Measurements from ENCODE around the gene FAM83C. TPM values are rescaled to one million over a fixed set of nuclear protein-coding genes. Genes with fewer than 3 reads are reported as not detected.
A peak's percentile ranks its signal among the peaks of the same experiment; 100 is the strongest.

The FAM83C gene
- total RNA-seq, 1 donor from 2014 or later = not detected

DNA sequence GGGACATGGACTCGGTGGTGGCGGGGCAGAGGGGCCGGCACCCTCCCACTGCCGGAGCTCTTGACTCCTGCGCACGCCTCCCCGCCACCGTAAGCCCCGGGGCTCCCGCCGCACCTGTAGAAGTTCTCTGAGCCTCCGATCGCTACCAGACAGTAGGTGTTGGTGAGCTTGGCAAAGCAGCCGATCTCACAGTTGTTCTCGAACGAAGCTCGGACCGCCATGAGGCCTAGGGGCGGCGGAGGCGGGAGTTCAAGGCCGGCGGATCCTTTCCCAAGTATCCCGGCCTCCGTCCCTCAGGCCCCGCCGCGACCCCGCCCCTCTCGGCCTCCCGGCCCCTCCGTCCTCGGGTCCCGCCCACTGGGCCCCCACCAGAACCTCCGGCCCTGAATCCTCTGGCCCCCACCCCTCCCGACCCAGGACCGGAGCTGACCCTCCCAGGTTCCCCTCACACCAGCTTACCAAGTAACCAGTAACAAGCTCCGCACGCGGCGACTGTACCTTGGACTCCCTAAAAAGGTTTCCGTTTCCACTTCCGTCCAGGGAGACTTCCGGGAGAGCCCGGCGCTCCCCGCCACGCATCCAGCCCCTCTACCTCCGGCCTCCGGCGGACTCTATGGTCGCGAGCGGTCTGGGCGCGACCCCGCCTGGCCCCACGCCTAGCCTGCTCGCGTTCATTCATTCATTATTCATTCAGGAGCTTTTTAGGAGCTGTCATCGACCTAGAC, 7.8 kb downstream of the FAM83C start, which contains the start of gene EIF6:
Gene EIF6, minus strand, starts transcription at position 506 of the 725 bp plus-strand sequence. Its CDS starts 285 bp downstream, at position 221.
- DNase-seq (ENCODE audit: low spot score) = peak; percentile 79

DNA sequence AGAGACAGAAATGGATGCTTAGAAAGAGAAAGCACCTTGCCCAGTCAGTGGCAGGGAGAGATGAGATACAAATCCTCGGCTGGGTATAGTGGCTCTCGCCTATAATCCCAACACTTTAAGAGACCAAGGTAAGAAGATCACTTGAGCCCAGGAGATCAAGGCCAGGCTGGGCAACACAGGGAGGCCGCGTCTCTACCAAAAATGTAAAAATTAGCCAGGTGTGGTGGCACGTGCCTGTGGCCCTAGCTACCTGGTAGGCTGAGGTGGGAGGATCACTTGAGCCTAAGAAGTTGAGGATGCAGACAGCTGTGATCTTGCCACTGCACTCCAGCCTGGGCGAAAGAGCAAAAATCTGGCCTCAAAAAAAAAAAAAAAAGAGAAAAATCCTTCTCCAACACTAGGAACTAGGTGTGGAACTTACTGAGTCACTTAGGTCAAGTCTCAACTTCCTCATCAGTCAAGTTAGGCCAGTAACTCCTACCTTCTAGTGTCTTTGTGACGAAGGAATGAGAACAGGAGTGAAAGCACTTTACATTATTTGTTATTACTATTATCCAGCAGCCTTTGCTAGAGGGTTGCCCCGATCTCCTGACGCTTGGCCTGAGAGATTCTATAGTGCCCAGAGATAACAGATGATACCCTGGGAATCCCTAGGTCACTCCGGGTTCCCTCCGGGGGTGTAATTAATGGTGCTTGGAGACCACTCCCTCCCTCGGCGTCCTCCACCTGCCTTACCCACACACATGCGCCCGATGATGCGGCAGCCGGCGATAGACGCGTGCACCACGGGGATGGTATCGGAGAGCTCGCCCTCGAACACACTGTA, 8.6 kb downstream of the FAM83C start:
- DNase-seq (ENCODE audit: low spot score) = no peak

DNA sequence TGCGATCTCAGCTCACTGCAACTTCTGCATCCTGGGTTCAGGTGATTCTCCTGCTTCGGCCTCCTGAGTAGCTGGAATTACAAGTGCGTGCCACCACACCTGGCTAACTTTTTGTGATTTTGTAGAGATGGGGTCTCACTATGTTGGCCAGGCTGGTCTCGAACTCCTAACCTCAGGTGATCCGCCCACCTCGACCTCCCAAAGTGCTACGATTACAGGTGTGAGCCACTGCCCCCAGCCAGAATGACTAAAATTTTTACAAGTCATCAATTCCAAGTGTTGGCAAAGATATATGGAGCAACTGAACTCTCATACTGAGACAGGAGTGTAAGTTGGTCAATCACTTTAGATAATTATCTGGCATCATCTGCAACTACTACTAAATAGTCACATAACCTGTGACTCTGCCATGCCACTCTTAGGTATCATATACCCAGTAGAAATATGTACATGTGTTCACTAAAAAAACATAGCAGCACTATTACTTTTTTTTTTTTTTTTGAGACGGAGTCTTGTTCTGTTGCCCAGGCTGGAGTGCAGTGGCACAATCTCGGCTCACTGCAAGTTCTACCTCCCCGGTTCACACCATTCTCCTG, 10.6 kb downstream of the FAM83C start:
- DNase-seq (ENCODE audit: low spot score) = no peak

DNA sequence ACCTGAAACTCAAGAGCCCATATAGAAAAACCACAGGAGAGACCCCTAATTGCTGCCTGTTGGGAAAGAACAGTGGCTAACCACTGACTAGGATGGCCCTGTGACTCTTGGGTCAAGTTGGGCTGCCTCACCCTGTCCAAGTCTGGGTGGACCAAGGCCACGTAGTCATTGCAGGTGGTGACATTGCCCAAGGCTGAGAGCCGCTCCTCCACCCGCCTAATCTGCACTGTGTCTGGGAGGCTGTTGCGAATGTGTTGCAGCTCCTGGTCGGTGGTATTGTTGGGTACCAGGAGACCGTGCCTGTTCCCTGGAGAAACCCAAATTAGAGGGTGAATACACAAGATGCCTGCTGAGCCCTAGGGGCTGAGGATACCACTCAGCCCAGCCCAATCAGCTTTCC, 11.7 kb downstream of the FAM83C start:
- DNase-seq (ENCODE audit: low spot score) = no peak

DNA sequence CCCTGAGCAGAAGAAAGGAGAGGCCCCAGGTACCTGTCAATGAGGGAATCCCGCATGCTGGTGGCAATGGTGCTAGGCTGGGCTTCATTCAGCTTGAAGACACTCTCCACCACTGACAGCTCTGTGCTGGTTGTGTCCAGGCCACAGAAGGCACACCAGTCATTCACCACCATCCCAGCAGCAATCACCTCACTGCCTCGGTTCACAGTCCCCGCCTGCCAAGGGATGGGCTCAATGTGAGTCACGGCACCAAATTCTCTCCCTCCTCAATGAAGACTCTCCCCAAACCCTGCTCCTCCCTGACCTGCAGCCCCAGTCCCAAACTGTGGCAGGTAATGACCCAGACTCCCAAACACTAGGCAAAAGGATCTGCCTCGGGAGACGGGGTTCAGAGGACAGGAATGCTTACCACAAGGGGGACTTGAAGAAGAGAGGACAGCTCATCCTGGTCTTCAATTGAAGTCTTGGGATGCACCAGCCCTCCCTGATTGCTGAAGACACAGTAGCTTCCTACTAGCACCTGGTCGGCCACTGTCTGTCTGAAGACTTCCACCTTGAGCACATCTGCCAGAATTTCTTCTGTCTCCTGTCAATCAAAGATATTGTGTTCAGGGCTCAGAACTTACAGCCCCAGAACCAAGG, 12.6 kb downstream of the FAM83C start:
- DNase-seq (ENCODE audit: low spot score) = no peak

DNA sequence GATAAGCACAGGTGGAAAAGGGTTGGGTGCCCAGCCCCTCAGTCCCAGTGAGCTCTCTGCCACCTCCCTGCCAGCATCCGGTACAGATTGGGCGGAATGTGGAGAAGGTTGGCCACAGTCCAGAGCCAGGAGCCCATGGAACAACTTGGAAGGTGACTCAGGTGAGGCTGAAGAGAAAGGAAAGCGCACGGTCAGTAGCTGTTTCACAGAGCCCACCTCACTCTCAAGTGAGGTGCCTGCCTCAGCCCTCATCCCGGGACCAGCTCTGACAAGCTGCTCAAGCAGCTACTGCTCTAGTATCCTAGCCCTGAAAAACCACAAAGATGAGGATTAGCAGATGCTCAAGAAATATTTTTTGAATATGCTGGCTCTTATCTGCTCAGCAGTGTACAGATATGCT, 13.2 kb downstream of the FAM83C start:
- DNase-seq (ENCODE audit: low spot score) = no peak

DNA sequence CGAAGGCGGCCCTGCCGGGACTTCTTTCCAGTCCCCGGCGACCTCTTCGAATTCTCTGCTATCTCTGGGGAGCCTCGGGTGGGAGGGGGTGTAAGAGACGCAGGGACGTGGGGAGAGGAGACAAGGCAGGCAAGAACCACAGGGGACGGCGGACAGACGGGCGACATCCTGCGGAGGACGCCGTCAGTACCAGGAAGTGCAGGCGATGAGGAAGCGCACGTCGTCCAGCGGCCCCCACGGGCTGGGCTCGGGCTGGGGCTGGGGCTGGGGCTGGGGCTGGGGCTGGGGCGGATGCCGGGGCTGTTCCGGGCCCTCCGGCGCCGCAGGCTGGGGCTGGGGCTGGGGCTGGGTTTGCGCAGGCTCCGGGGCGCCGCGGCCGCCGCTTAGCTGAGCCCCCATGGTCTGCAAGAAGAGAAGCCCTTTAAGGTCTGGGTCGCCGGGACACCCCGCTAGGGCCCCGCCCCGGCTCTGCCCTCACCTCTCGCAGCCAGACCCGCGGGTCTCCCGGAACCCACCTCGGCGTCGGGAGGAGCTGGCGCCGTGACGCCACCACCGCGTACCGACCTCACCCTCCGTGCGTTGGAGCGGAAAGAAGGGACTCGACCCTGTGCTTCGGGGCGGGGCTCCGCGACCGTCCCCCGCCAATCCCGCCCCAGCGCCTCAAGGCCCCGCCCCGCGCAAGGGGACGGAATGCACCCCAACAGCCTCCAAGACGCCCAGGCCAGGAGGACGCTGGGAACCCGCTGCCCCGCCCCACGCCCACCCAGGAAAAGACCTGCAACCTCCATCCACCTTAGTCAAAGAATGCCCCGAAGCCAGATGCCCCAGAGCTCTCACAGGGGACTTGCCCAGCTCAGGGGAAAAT, 14.5 kb downstream of the FAM83C start, which contains the start of gene MMP24OS:
Gene MMP24OS, minus strand, starts transcription at position 592 of the 865 bp plus-strand sequence. Its CDS starts 193 bp downstream, at position 399.
- peak; percentile 89 for DNase-seq (ENCODE audit: low spot score)

DNA sequence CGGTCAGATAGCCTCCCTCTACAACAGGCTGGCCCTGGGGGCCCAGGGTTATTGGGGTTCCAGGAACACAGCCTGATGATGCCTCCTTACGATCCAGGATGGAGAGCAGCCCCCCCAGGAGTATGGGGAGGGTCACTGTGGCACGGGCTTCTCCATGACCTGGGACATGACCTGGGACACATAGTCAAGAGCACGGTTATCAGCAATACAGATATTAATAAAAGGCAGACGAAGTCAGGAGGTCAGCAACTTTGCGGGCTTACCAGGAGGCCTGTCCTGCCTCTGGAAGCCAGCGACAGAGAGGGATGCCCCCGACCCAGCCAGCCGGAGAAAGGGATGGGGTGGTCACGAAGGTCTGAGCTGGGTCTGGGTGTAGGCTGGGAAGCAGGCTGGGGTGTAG, 15.1 kb downstream of the FAM83C start:
- no peak for DNase-seq (ENCODE audit: low spot score)

DNA sequence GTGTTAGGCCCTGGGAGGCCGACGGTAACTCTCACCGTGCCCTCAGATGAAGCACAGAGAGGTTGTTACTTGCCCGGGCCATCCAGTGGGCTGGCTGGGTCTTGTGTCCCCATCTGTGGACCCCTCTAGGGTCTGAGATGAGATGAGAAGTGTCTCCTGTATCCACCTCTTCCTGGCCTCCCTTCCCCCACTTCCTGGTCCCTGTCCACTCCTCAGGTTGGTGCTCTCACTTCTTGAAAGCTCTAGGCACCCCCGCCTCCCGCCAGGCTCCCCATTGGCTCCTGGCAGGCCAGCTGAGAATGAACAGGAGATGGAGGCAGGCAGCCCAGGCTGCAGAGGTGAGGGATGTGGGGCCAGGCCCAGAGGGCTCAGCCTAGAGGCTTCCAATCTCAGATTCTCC, 15.8 kb downstream of the FAM83C start:
- DNase-seq (ENCODE audit: low spot score) = no peak

DNA sequence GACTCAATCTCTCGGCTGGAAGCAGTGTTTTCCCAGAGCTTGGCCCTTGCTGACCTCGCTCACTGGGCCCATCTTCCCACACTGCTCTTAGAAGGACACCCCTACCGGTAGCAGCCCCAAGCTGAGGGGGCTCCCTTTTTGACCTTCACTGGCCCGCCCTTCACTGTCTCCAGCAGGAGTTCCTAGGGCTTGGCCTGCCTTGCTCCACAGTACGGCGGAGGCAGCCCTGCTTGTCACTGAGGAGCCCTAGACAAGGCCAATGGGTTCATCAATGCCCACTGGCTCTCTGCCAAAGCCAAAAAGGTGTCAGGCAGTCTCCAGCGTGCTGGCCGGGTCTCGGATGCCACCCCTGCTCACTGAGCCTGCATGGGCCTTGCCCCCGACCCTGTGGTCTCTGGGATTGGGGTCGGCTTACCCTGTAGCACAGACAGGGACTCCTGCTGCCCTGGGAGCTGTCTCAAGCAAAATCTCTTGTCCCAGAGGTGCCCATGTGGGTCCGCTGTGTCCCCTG, 16.4 kb downstream of the FAM83C start:
- DNase-seq (ENCODE audit: low spot score) = no peak

DNA sequence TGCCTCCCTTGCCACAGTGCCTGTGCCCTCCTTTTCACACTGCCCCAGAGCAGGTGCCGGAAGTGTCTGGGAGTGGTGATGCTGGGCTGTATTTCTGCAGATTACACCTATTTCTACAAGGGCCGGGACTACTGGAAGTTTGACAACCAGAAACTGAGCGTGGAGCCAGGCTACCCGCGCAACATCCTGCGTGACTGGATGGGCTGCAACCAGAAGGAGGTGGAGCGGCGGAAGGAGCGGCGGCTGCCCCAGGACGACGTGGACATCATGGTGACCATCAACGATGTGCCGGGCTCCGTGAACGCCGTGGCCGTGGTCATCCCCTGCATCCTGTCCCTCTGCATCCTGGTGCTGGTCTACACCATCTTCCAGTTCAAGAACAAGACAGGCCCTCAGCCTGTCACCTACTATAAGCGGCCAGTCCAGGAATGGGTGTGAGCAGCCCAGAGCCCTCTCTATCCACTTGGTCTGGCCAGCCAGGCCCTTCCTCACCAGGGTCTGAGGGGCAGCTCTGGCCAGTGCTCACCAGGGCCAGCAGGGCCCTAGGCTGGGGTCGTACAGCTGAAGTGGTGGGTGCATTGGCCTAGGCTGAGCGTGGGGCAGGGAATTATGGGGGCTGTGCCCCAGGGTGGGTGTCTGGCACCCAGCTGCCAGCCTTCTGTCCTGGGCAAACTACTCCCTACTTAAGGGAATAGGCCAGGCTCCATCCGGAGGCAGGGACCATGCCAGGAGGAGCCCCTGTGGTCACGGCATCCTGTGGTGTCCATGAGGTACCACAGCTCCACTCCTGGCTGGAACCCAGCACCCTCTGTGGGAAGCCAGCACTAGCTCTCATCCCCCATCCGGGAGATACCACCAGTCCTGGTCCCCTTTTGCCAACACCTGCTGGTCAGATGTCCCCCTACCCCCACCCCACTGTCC, 17.8 kb downstream of the FAM83C start:
- DNase-seq (ENCODE audit: low spot score) = no peak

DNA sequence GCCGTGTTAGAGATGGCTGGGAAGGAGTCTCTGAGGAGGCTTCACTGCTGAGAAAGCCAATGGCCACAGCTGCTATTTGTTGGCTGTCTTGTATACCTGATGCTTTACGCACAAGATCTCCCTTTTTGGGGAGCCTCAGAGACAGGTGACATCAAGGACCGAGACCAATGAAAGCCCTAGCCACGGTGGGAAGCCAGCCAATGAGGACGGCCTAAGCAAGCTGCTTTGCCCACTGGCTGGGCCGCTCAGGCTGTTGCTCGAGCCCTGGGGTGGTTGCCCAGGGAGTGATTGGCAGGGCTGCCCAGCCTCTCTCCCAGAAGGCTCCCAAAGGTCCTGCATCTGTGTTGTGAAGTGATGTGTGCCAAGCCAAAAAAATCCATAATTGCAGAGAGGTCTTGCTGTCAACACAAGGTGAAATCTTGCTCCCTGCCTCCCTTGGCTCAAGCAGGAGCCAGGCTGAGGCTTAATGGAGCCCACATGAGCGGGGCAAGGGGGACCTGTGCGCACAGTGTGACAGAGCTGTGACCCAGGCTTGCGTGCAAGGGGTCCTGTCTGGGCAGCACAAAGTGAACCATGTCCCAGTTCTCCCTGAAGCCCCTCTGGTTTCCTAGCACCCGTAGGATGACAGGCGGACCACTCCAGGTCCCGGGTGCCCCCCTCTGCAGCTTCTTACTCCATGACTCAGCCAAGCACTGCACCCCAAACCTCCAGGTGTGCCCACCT, 18.6 kb downstream of the FAM83C start:
- no peak for DNase-seq (ENCODE audit: low spot score)

DNA sequence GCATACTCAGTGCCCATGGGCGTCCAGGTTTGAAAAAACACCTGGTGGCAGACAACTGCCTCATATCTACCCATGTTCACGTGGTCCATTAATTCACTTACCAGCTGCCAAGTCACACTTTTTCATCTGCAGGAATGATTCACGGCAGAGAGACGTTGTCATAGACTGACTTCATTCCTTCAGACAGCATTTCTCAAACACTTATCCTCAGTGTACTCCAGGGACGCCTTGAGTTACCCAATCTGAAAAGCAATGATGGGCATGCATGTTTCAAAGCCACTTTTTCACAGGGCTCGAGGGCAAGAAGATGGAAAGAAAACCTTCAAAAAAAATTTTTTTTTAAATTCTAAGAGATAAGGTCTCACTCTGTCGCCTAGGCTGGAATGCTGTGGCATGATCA, 20.3 kb downstream of the FAM83C start:
- DNase-seq (ENCODE audit: low spot score) = no peak

DNA sequence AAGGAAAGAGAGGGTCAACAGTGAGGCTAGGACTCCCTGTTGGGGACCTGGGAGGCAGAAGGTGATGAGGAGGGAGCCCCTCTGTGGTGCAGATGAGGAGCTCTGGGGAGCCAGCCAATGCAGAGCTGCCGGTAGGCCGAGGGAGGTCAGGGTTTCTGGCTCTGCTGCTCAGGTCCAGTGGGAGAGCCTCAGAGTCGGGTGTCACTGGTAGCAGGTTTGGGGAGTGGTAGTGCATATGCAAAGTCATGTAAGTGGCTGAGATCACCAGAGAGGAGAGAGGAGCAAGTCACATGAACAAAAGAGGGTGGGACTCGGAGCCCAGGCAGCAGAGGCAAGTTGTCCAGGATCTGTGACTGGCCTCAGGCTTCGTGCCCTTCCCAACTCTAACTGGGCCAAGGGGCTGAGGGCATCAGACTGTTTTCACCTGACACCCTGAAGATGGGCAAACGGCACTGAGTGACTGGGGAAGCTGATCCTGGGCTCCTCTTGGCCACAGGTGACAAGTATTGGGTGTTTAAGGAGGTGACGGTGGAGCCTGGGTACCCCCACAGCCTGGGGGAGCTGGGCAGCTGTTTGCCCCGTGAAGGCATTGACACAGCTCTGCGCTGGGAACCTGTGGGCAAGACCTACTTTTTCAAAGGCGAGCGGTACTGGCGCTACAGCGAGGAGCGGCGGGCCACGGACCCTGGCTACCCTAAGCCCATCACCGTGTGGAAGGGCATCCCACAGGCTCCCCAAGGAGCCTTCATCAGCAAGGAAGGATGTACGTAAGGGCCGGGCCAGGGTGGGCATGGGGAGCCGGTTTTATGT, 20.9 kb downstream of the FAM83C start:
- no peak for DNase-seq (ENCODE audit: low spot score)

DNA sequence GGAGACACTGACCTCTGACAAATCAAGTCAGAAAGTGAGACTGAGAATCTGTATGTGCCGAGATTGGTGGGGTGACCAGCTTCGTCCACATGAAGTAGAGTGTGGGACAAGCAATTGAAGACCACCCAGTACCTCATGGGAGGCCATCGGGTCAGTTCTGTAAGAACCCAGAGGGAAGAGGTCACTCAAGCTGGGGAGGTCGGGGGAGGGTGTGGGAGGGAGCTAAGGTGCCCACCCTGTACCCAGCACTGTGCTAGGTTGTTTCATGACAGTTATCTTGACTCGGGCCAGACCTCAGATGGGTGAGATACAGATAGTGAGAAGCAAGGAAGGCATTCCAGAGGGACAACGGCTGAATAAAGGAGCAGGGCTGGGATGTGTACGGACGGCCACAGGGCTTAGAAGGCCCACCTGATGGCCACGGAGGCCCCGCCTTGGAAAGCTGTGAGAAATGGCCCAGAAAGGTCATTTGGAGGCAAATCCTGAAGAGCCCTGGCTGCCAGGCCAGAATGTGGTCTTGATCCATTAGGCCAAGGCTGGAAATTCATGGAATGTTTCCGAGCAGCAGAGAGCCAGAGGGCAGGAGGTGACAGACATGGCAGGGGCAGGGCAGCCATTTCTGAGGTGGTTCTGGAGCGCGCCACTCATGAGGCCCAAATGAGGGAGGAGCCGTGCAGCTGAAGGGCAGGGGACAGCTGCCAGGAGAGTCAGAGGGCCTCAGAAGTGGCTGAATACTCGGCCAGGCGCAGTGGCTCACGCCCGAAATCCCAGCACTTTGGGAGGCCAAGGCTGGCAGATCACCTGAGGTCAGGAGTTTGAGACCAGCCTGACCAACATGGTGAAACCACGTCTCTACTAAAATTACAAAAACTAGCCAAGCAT, 22.0 kb downstream of the FAM83C start:
- no peak for DNase-seq (ENCODE audit: low spot score)

DNA sequence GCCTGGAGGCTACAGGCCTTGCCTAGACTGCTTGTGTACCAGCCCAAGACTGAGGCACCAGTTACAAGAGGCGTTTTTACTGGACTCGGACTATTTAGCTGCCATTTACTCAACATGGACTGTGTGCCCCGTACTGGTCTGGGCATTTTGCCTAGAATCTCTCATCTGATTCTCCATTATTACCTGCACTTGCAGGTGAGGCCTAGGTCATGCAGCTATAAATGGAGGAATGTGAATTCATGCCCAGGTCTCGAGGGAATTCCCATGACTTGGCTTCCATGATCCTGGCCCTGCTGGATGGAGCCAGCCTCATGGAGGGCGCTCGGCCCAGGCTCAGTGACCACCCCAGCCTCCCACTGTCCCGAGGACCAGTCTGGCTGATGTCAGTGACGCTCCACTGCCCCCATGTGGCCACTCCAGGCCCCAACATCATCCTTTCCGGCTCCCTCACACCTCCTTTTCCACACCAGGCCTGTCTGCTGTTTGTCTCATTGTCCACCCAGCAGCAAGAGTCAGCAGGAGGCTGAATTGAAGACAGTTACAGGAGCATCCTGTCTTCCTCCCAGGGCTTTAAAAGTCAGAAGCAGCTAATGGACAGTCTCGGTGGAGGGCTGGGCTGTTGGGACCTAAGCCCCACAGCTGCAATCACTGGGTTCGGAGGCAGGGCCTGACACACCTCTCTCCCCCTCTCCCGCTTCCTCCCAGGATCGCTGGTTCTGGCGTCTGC, 23.0 kb downstream of the FAM83C start:
- peak; percentile 56 for DNase-seq (ENCODE audit: low spot score)

All from mucosa of gallbladder (tissue), 1 donor.